Ecto neural progenitor cell (in vitro differentiated cells): ENCODE measurements around the gene ATP9B.
"Not testable (repeated sequence)": the region's sequence is repeated elsewhere in the genome, so short reads cannot be mapped to it uniquely, and the experiment has no call there.

ENCODE experiments used
- DNase-seq: peaks from one replicate; pipeline ENCODE4 v3.0.0-alpha.2; 2018; ENCODE audit warnings: low spot score

The ATP9B gene

DNA sequence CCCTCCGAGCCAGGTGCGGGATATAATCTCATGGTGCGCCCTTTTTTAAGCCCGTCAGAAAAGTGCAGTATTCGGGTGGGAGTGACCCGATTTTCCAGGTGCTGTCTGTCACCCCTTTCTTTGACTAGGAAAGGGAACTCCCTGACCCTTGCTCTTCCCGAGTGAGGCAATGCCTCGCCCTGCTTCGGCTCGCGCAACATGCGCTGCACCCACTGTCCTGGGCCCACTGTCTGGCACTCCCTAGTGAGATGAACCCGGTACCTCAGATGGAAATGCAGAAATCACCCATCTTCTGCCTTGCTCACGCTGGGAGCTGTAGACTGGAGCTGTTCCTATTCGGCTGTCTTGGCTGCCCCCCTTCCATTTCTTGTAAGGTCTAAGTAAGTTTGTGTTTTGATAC lies 221.2 kb downstream of the ATP9B start:
- DNase-seq, result not testable (repeated sequence)

DNA sequence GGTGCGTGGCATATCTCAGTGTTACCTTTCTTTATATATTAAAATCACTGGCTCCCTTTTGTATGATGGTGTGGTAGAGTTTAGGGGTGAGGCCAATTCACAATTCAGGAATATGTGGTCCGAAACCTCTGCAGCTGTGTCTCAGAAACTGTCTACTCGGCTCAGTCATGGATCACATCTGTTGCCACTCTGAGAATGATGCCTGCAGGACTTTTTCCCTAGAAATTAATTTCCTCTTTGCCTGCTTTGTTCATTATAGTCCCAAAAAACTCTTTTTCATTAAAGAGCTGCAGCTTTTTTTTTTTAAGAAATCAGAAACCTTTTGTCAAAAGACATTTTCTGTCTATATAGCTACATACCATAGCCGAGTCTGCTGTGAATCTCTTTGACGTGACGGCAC lies 221.7 kb downstream of the ATP9B start:
- DNase-seq, result no peak

DNA sequence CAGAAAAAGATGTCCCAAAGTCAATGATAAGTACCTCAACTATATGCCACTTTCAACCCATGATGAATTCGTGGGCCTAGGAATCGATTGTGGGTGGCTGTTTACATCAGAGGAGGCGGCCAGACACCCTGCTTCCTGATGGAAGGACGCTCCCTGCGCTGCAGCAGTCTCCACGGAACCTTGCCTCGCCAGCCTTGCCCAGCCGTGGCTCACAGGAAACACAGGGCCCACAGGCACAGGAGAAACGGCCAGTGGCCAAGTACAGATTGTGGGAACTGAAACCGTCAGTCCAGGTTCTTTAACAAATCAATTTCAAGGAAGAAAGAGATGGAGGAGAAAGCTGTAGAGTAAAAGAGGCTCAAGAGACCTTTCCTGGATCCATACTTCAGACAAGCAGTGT lies 225.0 kb downstream of the ATP9B start:
- DNase-seq, result no peak

DNA sequence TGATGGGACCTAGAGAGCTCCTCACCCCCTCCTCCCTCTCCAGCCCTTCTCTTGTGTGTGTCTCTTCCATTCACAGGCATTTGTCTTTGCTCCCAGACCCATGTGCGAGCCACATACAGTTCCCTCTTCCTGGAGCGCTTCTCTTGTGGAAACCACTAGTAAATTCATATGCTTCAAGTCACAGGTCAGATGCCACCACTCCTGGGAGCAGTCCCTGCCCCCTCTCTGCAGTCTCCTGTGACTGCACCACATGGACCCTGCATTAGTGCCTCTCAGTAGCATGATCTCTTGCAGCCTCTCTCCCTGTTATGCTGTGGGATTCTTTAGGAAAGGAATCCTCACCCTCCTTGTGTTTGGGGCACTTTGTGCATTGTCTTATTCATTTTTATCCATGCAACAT lies 230.1 kb downstream of the ATP9B start:
- no peak for DNase-seq

DNA sequence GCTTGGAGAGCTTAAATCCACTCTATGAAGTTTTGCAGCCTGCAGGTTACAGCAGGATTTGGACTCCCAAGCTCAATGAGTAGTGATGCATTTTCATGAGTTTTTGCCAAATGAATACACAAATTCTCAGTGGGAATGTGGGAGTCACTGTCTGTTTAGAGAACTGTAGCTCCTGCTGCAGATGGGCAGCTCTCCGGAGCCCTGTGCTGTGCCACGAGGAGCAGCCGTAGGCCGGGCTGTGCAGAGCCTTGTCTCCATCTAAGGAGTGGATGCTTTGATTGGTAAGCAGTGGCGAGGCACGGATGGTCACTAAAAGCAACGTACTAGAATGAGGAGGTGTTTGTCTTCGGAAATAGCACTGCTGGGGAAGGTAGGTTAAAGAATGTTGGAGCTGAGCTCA lies 230.5 kb downstream of the ATP9B start:
- DNase-seq, result no peak

DNA sequence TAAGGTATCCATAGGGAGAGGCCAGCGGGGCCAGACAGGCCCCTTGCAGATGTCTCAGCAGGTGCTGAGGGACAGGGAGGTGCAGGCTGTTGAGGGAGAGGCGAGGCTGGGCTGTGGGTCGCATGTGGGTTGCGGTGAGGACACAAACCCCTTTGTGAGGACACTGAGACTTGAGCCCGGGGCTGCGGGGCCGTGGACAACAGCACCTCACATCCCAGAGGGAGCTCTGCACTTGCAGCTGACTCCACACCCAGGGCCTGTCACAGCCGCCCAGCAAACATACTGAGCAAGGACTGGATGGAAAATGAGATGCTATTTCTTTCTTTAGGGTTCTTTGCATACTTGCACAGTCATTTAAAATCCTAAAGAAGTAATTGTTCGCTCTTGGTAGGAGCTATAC lies 231.2 kb downstream of the ATP9B start:
- no peak for DNase-seq

DNA sequence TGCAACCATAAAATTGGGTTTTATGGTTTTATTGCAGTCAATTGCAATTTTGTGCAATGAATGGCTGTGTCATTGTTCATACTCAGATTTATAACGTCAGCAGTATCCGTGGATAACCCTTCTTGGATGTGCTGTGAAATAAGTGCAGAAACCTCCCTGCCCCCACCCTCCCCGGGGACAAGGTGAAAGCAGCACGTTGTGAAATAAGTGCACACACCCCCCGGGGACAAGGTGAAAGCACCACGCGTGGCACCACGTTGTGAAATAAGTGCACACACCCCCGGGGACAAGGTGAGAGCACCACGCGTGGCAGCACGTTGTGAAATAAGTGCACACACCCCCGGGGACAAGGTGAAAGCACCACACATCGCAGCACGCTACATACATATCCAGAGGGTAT lies 232.9 kb downstream of the ATP9B start:
- no peak for DNase-seq

DNA sequence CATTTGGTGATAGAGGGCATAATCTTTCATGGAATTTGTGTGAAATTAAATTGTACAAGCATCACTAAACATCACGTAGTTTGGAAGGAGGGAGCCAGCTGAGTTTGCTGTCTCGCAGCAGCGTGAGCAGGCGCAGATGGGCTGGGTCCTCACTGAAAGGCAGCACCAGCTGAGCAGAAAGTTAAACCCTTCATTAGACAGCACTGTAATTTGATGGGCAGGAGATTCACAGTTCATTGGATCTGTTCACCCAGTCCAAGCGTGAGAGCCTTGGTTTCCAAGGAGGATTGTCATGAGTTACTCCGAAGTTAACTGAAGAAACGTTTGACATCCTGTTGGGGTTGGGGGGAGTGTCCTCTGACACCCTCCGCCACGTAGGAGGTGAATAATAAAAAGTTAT lies 236.7 kb downstream of the ATP9B start:
- DNase-seq, result no peak

DNA sequence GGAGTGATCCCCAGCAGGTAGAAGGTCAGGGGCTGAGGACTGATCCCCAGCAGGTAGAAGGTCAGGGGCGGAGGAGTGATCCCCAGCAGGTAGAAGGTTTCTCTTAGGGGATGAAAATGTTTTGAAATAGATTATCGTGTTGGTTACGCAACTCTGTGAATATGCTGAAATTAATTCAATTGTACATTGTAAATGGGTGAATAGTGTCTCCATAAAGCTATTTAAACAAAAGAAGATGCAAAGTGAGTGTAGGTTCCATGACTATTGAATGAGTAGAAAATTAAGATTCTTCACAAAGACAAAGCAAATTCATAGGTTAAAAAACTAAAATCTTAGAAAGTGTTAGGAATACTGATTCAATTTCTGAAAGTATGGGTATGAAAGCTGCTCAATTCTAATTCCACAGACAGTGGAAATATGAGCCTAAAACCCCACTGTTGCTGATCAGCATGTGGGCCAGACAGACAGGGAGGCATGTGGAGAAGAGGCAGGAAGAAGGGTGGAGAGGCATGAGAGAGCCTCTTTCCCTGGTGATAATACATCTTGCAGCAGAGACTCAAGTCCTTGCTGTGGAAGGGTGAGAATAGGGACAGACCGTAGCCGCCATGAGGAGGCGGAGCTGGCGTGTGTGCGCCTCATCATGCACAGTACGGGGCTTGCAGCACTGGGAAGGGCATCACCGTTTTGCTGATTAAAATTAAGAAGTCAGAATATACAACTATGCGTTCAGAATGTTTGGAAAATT lies 240.6 kb downstream of the ATP9B start:
- no peak for DNase-seq

DNA sequence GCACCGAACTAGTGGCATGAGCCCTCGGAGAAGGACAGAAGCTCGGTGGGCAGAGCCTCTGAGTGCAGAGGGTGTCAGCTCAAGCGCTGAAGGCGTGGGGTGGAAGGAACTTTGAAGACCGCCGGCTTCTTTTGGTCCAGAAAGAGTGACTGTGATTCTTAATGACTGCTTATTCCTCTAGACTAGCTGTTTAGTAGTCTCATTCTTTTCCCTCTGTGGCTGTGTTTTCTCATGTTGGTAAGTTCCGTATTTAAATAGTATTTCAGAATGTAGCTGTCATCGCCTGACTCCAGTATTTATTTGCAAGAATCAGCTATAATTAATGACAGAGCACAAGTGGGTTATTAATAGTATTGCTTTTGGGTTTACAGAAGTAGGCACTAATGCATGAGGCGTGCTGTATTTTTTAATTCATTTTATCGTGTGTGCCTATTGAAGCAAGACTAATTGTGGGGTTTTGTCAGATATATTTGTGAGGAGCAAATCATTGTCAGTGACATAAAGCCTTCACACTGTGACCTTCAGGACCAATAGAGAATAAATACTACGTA lies 245.7 kb downstream of the ATP9B start:
- DNase-seq, result no peak

DNA sequence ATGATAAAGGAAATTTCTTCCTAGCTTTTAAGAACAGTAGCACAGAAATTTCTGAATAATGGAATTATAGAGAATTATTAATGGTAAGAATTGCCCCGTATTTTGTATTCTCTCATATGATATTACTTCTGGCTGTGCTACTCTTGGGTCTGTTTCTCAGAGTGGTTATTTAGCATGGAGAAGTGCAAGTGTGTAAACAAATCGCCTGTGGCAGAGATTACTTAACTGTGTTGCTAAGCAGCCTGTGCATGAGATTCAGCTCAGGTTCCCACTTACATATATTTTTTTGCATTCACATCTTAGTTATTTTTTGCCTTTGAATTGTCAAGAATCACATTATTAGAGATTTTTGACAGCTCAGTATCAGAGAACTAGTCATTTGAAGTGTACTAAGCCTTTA lies 246.4 kb downstream of the ATP9B start:
- no peak for DNase-seq

DNA sequence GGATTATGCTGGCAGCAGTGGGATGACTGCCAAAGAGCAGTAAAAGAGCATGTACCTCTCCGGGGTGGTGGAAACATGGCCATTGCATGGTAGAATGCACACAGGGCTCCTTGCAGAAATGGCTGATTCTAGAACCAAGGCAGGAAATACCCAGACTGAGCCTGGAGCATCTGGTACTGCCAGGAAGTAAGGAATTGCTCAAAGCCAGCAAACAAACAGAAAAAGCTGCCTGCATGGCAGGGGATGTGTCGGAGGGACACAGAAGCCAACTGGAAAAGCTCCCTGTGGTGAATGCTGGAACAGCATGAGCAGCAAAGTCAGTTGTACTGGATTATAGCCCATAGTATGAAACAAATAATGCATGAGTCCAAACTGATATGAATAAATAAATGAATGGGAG lies 248.5 kb downstream of the ATP9B start:
- no peak for DNase-seq

DNA sequence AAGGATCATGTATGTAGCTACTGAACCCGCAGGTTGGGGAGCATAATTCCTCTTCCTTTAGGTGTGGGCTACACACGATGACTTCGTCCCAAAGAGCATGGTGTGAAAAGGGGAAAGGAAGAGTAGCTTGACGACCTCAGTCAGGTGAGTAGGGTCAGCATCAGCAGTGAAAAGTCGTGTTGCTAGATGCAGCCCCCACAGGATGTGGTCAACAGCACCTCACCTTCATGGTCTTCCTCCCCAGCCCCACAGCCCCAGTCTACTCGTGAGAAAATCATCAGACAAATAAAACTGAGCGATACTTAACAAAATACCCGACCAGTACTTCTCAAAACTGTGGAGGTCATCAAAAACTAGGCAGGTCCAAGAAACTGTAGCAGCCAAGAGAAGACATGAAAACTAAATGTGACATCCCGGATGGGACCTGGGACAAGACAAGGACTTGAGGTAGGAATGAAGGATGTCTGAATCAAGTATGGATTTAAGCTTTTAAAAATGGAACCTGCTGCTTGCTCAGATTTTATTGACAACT lies 249.0 kb downstream of the ATP9B start:
- DNase-seq, result no peak

DNA sequence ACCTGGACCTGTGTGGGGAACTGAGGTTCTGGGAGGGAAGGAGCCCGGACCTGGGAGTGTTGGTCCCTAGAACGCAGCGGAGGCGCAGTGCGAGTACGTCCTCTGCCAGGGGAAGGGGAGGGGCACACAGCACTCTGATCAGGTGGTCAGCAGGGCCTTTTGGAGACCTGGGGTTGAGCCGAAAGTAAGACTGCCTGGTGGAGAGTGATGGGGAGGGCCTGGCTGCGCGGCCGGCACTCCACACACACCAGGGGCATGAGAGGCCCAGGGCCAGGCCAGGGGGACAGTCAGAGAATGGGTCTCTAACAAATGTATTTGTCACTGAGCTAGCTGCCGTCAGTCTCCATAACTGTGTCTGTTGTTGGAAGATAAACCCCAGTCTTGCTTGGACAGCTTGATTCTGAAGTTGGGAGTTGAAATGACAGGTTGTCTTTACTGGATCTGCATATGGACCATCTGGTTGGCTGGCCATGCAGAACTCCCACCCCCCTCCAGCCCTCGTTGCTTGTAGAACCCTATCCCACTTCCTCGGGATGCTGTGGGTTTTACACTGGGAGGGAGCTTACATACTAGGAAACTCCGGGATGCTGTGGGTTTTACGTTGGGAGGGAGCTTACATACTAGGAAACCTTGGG lies 251.1 kb downstream of the ATP9B start:
- no peak for DNase-seq

DNA sequence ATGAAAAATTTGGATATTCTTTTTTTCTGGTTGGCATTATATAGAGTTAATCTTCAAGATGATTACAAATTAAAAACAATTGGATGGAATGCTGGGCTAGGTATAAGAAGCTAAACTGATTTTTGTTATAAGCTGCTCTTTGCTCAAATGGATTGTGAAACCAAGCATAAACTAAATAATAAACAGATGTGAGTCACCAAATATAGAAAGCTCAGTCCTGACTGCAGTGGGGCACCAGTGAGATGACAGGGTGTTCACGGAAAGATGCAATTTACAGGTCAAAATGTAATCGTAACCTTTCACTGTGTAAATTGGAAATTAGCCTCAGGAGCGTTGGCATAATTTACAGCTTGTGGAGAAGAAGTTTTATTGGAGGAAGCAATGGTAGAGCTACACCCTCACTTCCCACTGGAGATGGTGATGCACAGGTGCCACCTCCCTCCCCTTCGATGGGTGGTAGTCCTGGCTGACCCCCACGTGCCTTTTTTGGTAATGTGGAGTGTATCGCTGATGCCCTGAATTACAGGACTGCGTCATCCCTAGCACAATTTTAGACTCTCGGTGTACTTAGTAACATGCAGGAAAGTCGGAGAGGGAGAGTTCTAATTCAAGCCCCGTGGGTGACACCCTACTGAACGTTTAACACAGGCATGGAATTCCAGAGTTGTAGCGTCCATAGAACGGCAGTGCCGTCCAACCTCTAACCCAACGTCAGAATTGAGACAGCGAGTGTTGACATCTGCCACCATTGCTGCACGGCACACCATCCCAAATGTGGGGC lies 252.6 kb downstream of the ATP9B start:
- DNase-seq, result no peak

DNA sequence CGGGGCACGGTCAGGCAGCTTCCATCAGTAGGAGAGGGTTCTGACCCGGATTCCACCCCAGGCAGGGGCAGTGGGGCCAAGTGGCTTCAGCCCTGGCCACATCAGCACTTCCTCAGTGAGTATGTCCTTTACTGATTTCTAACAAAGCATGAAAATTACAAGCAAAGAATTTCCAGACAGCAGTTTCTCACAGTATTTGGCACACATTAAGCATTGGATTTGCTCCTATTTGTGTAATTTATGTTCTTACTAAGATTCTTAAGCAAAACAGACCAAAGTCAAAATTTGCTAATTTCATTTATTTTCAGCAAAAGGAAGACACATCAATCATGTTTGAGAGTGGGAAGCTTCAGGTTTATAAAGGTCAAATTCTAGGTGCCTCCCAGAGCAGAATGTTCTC lies 253.2 kb downstream of the ATP9B start:
- DNase-seq, result no peak

DNA sequence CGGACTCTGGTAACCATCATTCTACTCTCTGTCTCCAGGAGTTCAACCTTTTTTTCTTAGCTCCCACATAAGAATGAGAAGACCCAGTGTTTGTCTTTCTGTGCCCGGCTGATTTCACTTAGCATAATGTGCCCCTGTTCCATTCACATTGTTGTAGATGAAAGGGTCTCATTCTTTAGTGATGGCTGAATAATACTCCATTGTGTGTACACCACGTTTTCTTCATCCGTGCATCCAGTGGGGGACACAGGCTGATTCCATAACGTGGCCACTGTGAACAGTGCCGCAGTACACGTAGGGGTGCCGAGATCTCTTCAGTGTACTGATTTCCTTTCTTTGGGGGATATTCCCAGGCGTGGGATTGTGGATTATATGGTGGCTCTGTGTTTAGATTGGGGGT lies 254.3 kb downstream of the ATP9B start:
- DNase-seq, result no peak

DNA sequence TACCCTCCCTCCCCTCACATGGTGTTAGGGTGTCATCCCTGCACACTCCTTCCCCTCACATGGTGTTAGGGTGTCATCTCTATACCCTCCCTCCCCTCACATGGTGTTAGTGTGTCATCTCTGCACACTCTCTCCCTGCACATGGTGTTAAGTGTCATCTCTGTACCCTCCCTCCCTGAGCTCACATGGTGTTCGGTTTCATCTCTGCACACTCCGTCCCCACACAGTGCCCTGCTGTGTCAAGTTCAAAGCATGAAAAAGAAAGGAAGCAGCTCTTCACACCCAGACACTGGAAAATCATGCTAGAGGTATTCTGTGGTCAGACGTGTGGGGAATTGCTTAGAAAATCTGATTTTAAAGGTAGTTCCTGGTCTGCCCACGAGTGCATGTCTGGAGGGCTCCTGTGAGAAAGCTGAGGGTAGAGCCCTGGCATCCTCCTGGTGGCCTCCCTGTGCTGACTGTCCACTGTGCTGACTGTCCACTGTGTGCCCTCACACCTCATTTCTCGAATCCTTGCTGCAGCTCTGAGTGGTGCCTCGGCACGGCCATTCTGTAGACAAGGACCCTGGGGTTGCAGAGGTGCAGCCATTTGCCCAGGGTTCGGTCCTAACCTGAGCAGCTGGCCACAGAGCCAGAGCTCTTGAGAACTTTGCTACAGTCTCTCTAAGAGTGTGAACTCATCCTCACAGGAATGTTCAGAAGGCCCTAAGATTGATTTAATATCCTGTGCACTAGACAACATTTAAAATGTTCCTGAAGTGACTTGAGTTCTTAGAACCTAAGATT lies 257.4 kb downstream of the ATP9B start:
- DNase-seq, result no peak

DNA sequence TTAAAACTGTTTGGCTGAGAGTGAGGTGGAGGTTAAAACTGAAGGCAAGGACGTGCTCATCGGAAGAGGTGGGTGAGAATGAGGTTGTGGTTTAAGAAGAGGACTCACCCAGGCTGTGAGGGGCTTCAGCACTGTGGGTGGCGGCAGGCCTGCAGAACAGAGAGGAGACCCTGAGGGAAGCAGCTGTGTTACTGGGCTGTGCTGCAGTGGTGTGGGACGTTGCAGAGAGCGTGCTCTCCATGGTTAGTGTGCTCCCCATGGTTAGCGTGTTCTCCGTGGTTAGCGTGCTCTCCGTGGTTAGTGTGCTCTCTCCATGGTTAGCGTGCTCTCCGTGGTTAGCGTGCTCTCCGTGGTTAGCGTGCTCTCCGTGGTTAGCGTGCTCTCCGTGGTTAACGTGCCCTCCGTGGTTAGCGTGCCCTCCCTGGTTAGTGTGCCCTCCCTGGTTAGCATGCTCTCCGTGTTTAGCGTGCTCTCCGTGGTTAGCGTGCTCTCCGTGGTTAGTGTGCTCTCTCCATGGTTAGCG lies 258.1 kb downstream of the ATP9B start:
- DNase-seq, result no peak

DNA sequence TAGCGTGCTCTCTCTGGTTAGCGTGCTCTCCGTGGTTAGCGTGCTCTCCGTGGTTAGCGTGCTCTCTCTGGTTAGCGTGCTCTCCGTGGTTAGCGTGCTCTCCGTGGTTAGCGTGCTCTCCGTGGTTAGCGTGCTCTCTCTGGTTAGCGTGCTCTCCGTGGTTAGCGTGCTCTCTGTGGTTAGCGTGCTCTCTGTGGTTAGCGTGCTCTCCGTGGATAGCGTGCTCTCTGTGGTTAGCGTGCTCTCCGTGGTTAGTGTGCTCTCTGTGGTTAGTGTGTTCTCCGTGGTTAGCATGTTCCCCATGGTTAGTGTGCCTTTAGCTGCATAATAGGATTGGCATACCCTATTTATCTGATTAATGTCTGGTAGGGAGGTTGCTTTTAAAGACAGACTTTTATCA lies 258.7 kb downstream of the ATP9B start:
- DNase-seq, result not testable (repeated sequence)

DNA sequence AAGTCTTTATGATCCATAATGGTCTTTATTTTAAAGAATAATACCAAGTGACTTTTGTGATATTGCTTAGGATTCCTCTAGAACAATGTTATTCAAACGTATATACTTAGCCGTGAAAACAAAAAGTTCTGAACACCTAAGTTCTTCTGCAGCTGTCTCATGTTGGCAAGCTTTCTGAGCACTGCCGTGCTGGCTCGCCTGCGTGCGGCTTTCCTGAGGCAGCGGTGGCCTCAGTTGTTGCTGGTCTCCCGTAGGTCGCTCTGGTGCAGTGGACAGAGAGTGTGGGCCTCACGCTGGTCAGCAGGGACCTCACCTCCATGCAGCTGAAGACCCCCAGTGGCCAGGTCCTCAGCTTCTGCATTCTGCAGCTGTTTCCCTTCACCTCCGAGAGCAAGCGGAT lies 259.7 kb downstream of the ATP9B start:
- DNase-seq, result no peak

DNA sequence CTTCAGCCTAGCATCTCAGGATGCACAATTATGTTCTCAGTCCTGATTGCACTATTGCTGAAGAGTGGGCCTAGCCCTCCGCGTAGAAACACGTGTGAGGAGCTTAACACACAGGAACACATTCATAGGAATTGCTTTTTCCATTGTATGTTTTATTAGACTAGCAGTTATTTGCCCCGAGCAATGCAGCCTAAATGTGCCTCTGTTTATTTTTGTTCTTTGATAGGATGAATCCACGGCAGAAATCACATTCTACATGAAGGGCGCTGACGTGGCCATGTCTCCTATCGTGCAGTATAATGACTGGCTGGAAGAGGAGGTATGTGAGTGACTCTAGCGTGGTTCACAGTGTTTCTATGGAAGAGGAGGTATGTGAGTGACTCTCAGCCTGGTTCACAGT lies 260.6 kb downstream of the ATP9B start:
- DNase-seq, result no peak
